Mononuclear cell (primary cell): ENCODE results near the gene NEMP1. TPM values are rescaled to one million over a fixed set of nuclear protein-coding genes. Genes with fewer than 3 reads are reported as not detected.
"Not testable (repeated sequence)": the region's sequence is repeated elsewhere in the genome, so short reads cannot be mapped to it uniquely, and the experiment has no call there.

ENCODE experiments used
- H3K27me3 ChIP-seq: 2 replicates; pipeline ENCODE4 v1.6.0; 2011; ENCODE audit warnings: low read length, control low read depth; ENCODE audit not compliant: insufficient read depth
- H3K4me1 ChIP-seq: 2 replicates; pipeline ENCODE4 v1.5.1; 2011; ENCODE audit warnings: mild to moderate bottlenecking, low read length, control low read depth; ENCODE audit not compliant: insufficient read depth
- H3K4me3 ChIP-seq: 2 replicates; pipeline ENCODE4 v1.5.1; 2011; ENCODE audit warnings: mild to moderate bottlenecking, low read length, moderate library complexity
- H3K9me3 ChIP-seq: 2 replicates; pipeline ENCODE4 v1.5.1; 2011; ENCODE audit warnings: low read depth, mild to moderate bottlenecking, control low read depth, low read length
- total RNA-seq: library from RNA; depleted of rRNA; stranded (reverse); fragments of >200 nt; gene quantifications from one replicate; pipeline ENCODE4 v1.2.3, GENCODE V29; 2012

The NEMP1 gene, protein sequence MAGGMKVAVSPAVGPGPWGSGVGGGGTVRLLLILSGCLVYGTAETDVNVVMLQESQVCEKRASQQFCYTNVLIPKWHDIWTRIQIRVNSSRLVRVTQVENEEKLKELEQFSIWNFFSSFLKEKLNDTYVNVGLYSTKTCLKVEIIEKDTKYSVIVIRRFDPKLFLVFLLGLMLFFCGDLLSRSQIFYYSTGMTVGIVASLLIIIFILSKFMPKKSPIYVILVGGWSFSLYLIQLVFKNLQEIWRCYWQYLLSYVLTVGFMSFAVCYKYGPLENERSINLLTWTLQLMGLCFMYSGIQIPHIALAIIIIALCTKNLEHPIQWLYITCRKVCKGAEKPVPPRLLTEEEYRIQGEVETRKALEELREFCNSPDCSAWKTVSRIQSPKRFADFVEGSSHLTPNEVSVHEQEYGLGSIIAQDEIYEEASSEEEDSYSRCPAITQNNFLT
- 6.6 TPM for total RNA-seq

DNA sequence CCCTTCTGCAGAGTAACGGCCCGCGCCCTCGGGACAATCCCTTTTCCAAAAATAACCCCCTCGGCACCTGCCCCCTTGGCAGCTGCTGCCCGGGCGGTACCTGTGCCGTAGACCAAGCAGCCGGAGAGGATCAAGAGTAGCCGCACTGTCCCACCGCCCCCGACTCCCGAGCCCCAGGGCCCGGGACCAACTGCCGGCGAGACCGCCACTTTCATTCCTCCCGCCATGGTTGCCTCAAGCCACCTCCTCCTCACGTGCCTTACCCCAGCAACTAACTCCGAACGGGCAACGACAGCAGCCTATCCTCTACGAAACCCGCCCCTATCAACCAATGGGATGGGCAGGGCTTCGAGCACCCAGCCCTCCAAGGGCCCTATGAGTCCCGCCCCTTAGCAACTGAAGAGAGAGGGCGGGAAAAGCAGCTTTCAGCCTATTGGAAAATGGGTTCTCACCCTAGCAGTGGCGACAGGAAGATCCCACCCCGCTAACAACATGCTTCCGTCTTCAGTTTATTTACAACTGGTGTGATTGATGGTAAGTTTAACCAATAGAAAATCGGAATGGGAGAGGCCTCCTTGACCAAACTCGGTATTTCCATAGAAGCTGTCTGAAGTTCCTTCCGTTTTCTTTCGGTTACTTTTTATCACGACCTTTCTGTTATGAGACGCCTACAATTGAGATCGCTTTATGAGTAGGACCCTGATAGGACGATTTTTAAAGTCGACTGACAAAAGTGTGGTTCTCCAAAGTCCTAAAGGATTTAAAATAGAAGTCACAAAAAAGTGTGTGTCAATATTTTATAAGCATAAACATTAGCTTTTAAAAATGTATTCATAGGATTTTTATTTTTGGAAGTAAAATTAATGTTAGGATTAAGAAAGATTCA, at the start of gene NEMP1:
Gene NEMP1, minus strand, starts transcription at position 273 of the 886 bp plus-strand sequence. Its CDS starts 46 bp downstream, at position 227.
- no peaks in the 10 kb centered on the region for H3K9me3 ChIP-seq
- peak within 1 kb of the TSS; percentile 80 for H3K4me3 ChIP-seq
- H3K27me3 ChIP-seq, result no peaks in the 10 kb centered on the region
- H3K4me1 ChIP-seq, result peaks cover 20% of the 10 kb centered on the region

GRCh38 chr12:57127726-57128518, 49.3 kb upstream of the NEMP1 start, which contains the start of gene LRP1:
Gene LRP1 (plus strand): TSS chr12:57128483. CDS start chr12:57128965, 482 bp downstream.
- H3K4me3 ChIP-seq, result peak within 1 kb of the TSS; percentile 62
- peaks cover 14% of the 10 kb centered on the region for H3K27me3 ChIP-seq
- H3K4me1 ChIP-seq, result peaks cover 38% of the 10 kb centered on the region
- no peaks in the 10 kb centered on the region for H3K9me3 ChIP-seq

- H3K4me1 ChIP-seq, result peaks cover 31% of the 10 kb centered on the region
- no peaks in the 10 kb centered on the region for H3K9me3 ChIP-seq
- H3K27me3 ChIP-seq, result peaks cover 14% of the 10 kb centered on the region
- H3K4me3 ChIP-seq, result peak overlapping the region; percentile 62
Observed at GRCh38 chr12:57127101-57127725, 48.6 kb upstream of the NEMP1 start.

DNA sequence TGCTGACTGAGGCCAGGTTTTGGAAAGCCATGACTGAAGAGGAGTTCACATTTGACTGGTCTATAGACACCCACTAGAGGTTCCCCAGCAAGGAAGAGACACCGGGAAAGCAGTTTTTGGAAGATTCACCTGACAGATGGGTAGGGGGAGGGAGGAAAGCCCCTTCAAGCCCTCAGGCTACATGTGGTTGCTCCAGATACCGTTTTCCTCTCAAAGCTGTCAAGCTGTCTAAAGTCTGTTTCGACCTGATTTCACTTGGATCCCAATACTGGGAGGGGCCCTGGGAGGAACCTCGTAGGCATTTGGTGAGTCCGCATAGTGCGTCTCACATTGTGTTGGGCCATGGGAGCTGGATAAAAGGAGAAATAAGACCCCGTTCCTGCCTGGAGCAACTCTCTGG, 48.0 kb upstream of the NEMP1 start:
- Histone ChIP-seq H3K9me3 (no peaks in the 10 kb centered on the region), H3K4me3 (no peak overlapping the region), H3K4me1 (peaks cover 24% of the 10 kb centered on the region), H3K27me3 (peaks cover 14% of the 10 kb centered on the region)

- Histone ChIP-seq H3K4me3 (no peak overlapping the region), H3K27me3 (peaks cover 14% of the 10 kb centered on the region), H3K9me3 (no peaks in the 10 kb centered on the region), H3K4me1 (peaks cover 19% of the 10 kb centered on the region)
Observed at GRCh38 chr12:57126061-57126460, 47.5 kb upstream of the NEMP1 start.

GRCh38 chr12:57124261-57124877, 45.8 kb upstream of the NEMP1 start:
- Histone ChIP-seq H3K4me3 (no peak overlapping the region), H3K4me1 (peaks cover 13% of the 10 kb centered on the region)

GRCh38 chr12:57123813-57124212, 45.2 kb upstream of the NEMP1 start:
- Histone ChIP-seq H3K4me1 (peaks cover 19% of the 10 kb centered on the region), H3K27me3 (peaks cover 14% of the 10 kb centered on the region), H3K9me3 (no peaks in the 10 kb centered on the region), H3K4me3 (no peak overlapping the region)

More at GRCh38 chr12:57124261-57124877, 45.8 kb upstream of the NEMP1 start:
- Histone ChIP-seq H3K9me3 (no peaks in the 10 kb centered on the region), H3K27me3 (peaks cover 14% of the 10 kb centered on the region)

- not testable (repeated sequence) for H3K27me3 ChIP-seq, H3K4me3 ChIP-seq, H3K9me3 ChIP-seq
- H3K4me1 ChIP-seq, result peaks cover 19% of the 10 kb centered on the region
Observed at GRCh38 chr12:57120718-57121117, 42.1 kb upstream of the NEMP1 start.

DNA sequence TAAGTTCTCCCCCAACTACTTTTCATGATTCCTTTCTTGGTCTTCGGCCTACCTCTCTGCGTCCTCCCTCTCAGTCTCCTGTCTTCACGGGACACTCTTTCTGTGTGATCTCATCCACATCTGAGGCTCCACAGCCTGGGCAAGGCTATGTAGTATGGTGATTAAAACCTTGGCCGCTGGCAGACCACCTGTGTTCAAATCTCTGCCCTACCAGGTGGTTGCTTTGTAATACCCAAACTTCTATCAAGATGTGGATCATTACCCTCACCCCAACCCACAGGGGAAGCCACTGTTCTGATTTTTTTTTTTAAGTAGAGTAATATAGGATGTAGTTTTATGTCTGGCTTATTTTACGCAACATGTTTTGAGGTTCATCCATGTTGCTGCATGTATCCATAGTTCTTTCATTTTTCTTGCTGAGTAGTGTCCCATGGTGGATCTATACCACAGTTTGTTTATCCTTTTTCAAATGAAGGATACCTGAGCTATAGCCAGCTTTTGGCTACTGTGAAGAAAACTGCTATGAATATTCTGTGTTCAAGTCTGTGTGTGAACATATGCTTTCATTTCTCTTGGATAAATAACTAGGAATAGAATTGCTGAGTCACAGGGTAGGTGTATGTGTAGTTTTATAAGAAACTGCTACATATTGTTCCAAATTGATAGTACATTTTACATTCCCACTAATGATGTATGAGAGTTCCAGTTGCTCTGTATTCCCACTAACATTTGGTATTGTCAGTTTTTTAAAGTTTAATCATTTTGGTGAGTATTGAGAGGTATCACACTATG, 40.9 kb upstream of the NEMP1 start:
- Histone ChIP-seq H3K9me3 (no peaks in the 10 kb centered on the region), H3K4me1 (peaks cover 19% of the 10 kb centered on the region), H3K4me3 (no peak overlapping the region), H3K27me3 (no peaks in the 10 kb centered on the region)

GRCh38 chr12:57118711-57119271, 40.2 kb upstream of the NEMP1 start:
- no peaks in the 10 kb centered on the region for H3K9me3 ChIP-seq
- peaks cover 19% of the 10 kb centered on the region for H3K4me1 ChIP-seq
- no peak overlapping the region for H3K4me3 ChIP-seq
- no peaks in the 10 kb centered on the region for H3K27me3 ChIP-seq

GRCh38 chr12:57116580-57117281, 38.1 kb upstream of the NEMP1 start:
- Histone ChIP-seq H3K4me1 (peaks cover 26% of the 10 kb centered on the region), H3K4me3 (no peak overlapping the region), H3K27me3 (no peaks in the 10 kb centered on the region), H3K9me3 (no peaks in the 10 kb centered on the region)

DNA sequence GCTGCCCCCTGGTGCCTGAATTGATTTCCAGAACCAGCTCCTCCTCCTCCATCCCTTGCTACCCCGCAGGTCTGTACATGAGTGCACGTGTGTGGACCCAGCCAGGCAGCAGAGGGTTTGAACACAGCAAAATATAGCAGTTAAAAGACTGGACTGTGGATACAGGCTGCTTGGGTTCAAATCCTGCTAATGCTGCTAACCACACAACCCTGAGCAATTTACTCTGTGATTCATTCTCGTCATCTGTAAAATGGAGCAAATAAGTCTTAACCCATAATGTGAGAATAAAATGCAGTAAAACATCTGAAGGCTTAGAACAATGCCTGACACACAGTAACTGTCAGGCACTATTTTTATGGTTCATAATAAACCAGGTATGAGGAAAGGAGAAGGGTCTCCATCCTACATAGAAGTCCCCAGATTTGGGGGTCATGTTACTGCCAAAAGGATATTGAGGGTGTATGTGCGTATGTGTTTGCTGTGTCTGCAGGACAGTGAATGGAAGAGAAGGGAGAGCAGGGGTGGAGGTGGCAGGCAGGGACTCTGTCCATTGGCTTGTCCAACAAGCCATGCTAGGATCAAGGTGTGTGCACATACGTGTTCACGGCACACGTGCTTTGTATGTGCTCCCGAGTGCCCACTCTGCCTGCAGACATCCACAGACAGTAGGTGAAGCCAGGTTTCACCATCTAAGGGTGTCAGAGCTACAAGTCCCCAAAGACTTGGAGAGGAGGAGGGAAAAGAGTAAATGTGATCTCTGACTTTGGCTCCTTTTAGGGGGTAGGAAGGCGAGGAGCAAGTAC, 34.1 kb upstream of the NEMP1 start:
- H3K4me3 ChIP-seq, result peak overlapping the region; percentile 98
- no peaks in the 10 kb centered on the region for H3K9me3 ChIP-seq
- no peaks in the 10 kb centered on the region for H3K27me3 ChIP-seq
- peaks cover 35% of the 10 kb centered on the region for H3K4me1 ChIP-seq
